CD8-positive, alpha-beta memory T cell (primary cell): ENCODE results near the gene TMBIM1. TPM values are rescaled to one million over a fixed set of nuclear protein-coding genes. Genes with fewer than 3 reads are reported as not detected.

Experiments
- CTCF ChIA-PET: fragments of 350-600 bp; sonication (Branson Sonifier 250); formaldehyde crosslinking; loops from one replicate; lab custom pipeline; 2021; ENCODE audit warnings: antibody characterized with exemption; lab: Charles Lee
- POLR2A ChIA-PET: fragments of 350-600 bp; sonication (Branson Sonifier 250); formaldehyde crosslinking; loops from one replicate; lab custom pipeline; 2021; ENCODE audit warnings: antibody characterized with exemption; lab: Charles Lee
- DNase-seq, 5 donors: peaks; one replicate each; pipeline versions ENCODE4 v3.0.0 to v3.0.0-alpha.2; 2020 to 2022; ENCODE audit warnings: mixed read lengths in 1 of 5
- H3K27ac ChIP-seq: one replicate; pipeline ENCODE4 v1.7.0; 2013; ENCODE audit warnings: low read depth, mild to moderate bottlenecking, low read length, moderate library complexity
- H3K27me3 ChIP-seq: 2 replicates; pipeline ENCODE4 v1.7.0; 2013; ENCODE audit warnings: low read length, mild to moderate bottlenecking; ENCODE audit not compliant: insufficient read depth, poor library complexity, severe bottlenecking
- H3K36me3 ChIP-seq: 2 replicates; pipeline ENCODE4 v1.7.0; 2013; ENCODE audit warnings: mild to moderate bottlenecking, low read length, moderate library complexity; ENCODE audit not compliant: insufficient read depth
- H3K4me1 ChIP-seq: 2 replicates; pipeline ENCODE4 v1.7.0; 2013; ENCODE audit warnings: mild to moderate bottlenecking, low read length, moderate library complexity; ENCODE audit not compliant: insufficient read depth
- H3K4me3 ChIP-seq: 2 replicates; pipeline ENCODE4 v1.7.0; 2013; ENCODE audit warnings: mild to moderate bottlenecking, low read length
- H3K9me3 ChIP-seq: 2 replicates; pipeline ENCODE4 v1.7.0; 2013; ENCODE audit warnings: mild to moderate bottlenecking, low read length
- H3K27ac Mint-ChIP-seq, 8 donors: one replicate each; pipeline ENCODE4 v1.8.0; 2020 to 2021; ENCODE audit warnings: mixed read lengths in 8 of 8, mild to moderate bottlenecking in 6 of 8, inconsistent platforms in 3 of 8, moderate library complexity in 3 of 8
- H3K27me3 Mint-ChIP-seq, 2 donors: one replicate each; pipeline ENCODE4 v1.8.0; 2020 to 2021; ENCODE audit warnings: mixed read lengths in 2 of 2, mild to moderate bottlenecking in 1 of 2, moderate library complexity in 1 of 2
- H3K36me3 Mint-ChIP-seq, 3 donors: one replicate each; pipeline ENCODE4 v1.8.0; 2020 to 2021; ENCODE audit warnings: mixed read lengths in 3 of 3, inconsistent platforms in 1 of 3, mild to moderate bottlenecking in 1 of 3
- H3K4me1 Mint-ChIP-seq, 3 donors: one replicate each; pipeline ENCODE4 v1.8.0; 2020 to 2021; ENCODE audit warnings: mixed read lengths in 3 of 3, inconsistent platforms in 1 of 3, mild to moderate bottlenecking in 1 of 3
- H3K4me3 Mint-ChIP-seq, 7 donors: one replicate each; pipeline ENCODE4 v1.8.0; 2020 to 2021; ENCODE audit warnings: mixed read lengths in 7 of 7, mild to moderate bottlenecking in 6 of 7, moderate library complexity in 4 of 7, inconsistent platforms in 2 of 7
- H3K9me3 Mint-ChIP-seq, 5 donors: one replicate each; pipeline ENCODE4 v1.8.0; 2020 to 2022; ENCODE audit warnings: mixed read lengths in 5 of 5, mild to moderate bottlenecking in 3 of 5, moderate library complexity in 2 of 5, inconsistent platforms in 1 of 5
- polyA plus RNA-seq: library from polyadenylated mRNA; unstranded; fragments of 300-500 nt; fragmentation: Illumina TruSeq; gene quantifications from one replicate; pipeline ENCODE4 v1.2.3, GENCODE V29; 2021
- total RNA-seq, 2 experiments: library from RNA; stranded (reverse); gene quantifications; one replicate each; pipeline ENCODE4 v1.2.3, GENCODE V29; 2021

The TMBIM1 gene
- total and polyA plus RNA-seq, 3 experiments from 2014 or later: 82.3 to 149 (median 92.3) TPM

GRCh38 chr2:218267259-218267658, 25.0 kb downstream of the TMBIM1 start:
- Histone ChIP-seq H3K4me3 (no peak overlapping the region), H3K9me3 (no peaks in the 10 kb centered on the region), H3K27ac (no peak overlapping the region), H3K4me1 (peaks cover 23% of the 10 kb centered on the region), H3K27me3 (no peaks in the 10 kb centered on the region), H3K36me3 (peaks cover 25% of the 10 kb centered on the region)
- peak overlapping the region in 5 of 7 donors; percentile 21 to 83 (median 41) for H3K4me3 Mint-ChIP-seq
- ChIA-PET CTCF (interaction anchor here (1.2 to 1.4 kb wide), 2 partner anchors 13 to 82 kb away, joined by 3 to 5 read pairs; no protein-coding TSS in a partner anchor), POLR2A (no interaction called here)
- no peaks in the 10 kb centered on the region for H3K9me3 Mint-ChIP-seq
- H3K36me3 Mint-ChIP-seq: peaks cover 0 to 71% (median 4%) of the 10 kb centered on the region in 3 donors
- peaks cover 40 to 57% (median 49%) of the 10 kb centered on the region in 3 donors for H3K4me1 Mint-ChIP-seq
- no peaks in the 10 kb centered on the region for H3K27me3 Mint-ChIP-seq
- H3K27ac Mint-ChIP-seq: peak overlapping the region in 6 of 8 donors; percentile 29 to 90 (median 64)
- no peak for DNase-seq

GRCh38 chr2:218266316-218266979, 25.9 kb downstream of the TMBIM1 start:
- H3K27me3 Mint-ChIP-seq: no peaks in the 10 kb centered on the region
- Histone ChIP-seq H3K27me3 (no peaks in the 10 kb centered on the region), H3K4me1 (peaks cover 15% of the 10 kb centered on the region), H3K9me3 (no peaks in the 10 kb centered on the region), H3K27ac (no peak overlapping the region), H3K4me3 (no peak overlapping the region), H3K36me3 (peaks cover 25% of the 10 kb centered on the region)
- H3K4me1 Mint-ChIP-seq: peaks cover 32 to 50% (median 41%) of the 10 kb centered on the region in 3 donors
- H3K9me3 Mint-ChIP-seq: no peaks in the 10 kb centered on the region
- DNase-seq: no peak
- CTCF ChIA-PET: interaction anchor here (1.2 to 1.4 kb wide), 3 partner anchors 9 to 81 kb away, joined by 3 to 6 read pairs (median 5); no protein-coding TSS in a partner anchor
- H3K27ac Mint-ChIP-seq: peak overlapping the region in 2 of 8 donors; percentile 7 to 66
- peak overlapping the region in 1 of 7 donors; percentile 83 for H3K4me3 Mint-ChIP-seq
- POLR2A ChIA-PET: no interaction called here
- H3K36me3 Mint-ChIP-seq: peaks cover 0 to 65% (median 4%) of the 10 kb centered on the region in 3 donors

GRCh38 chr2:218265626-218266025, 26.7 kb downstream of the TMBIM1 start:
- POLR2A ChIA-PET: no interaction called here
- Mint-ChIP-seq H3K4me3 (peak overlapping the region in 1 of 7 donors; percentile 73), H3K27me3 (no peaks in the 10 kb centered on the region), H3K36me3 (peaks cover 0 to 65% (median 4%) of the 10 kb centered on the region in 3 donors), H3K9me3 (no peaks in the 10 kb centered on the region), H3K4me1 (peaks cover 25 to 45% (median 33%) of the 10 kb centered on the region in 3 donors), H3K27ac (peak overlapping the region in 2 of 8 donors; percentile 48 to 70)
- no peak overlapping the region for H3K27ac ChIP-seq
- H3K4me3 ChIP-seq: no peak overlapping the region
- peaks cover 7% of the 10 kb centered on the region for H3K4me1 ChIP-seq
- no peak for DNase-seq
- no peaks in the 10 kb centered on the region for H3K27me3 ChIP-seq
- CTCF ChIA-PET: interaction anchor here (1.3 to 1.4 kb wide), 2 partner anchors 8 to 80 kb away, joined by 5 to 6 read pairs; no protein-coding TSS in a partner anchor
- H3K36me3 ChIP-seq: peaks cover 25% of the 10 kb centered on the region
- H3K9me3 ChIP-seq: no peaks in the 10 kb centered on the region

- CTCF ChIA-PET: no interaction called here
- H3K9me3 ChIP-seq: no peaks in the 10 kb centered on the region
- peaks cover 6% of the 10 kb centered on the region for H3K4me1 ChIP-seq
- Mint-ChIP-seq H3K27ac (peak overlapping the region in 3 of 8 donors; percentile 12 to 70 (median 48)), H3K36me3 (peaks cover 0 to 60% (median 4%) of the 10 kb centered on the region in 3 donors), H3K4me3 (peak overlapping the region in 1 of 7 donors; percentile 13), H3K27me3 (no peaks in the 10 kb centered on the region), H3K9me3 (no peaks in the 10 kb centered on the region), H3K4me1 (peaks cover 21 to 40% (median 29%) of the 10 kb centered on the region in 3 donors)
- DNase-seq: no peak
- no peak overlapping the region for H3K4me3 ChIP-seq
- no peaks in the 10 kb centered on the region for H3K27me3 ChIP-seq
- H3K36me3 ChIP-seq: peaks cover 25% of the 10 kb centered on the region
- no peak overlapping the region for H3K27ac ChIP-seq
- POLR2A ChIA-PET: interaction anchor here (0.7 kb wide), 1 partner anchor 8 kb away, joined by 3 read pairs; no protein-coding TSS in a partner anchor
Observed at GRCh38 chr2:218264773-218265561, 27.3 kb downstream of the TMBIM1 start.

GRCh38 chr2:218263817-218264641, 28.3 kb downstream of the TMBIM1 start:
- Histone ChIP-seq H3K4me3 (no peak overlapping the region), H3K4me1 (peaks cover 2% of the 10 kb centered on the region), H3K27me3 (no peaks in the 10 kb centered on the region), H3K9me3 (no peaks in the 10 kb centered on the region), H3K36me3 (peaks cover 25% of the 10 kb centered on the region), H3K27ac (no peak overlapping the region)
- peak overlapping the region in 1 of 7 donors; percentile 24 for H3K4me3 Mint-ChIP-seq
- H3K9me3 Mint-ChIP-seq: no peaks in the 10 kb centered on the region
- H3K36me3 Mint-ChIP-seq: peaks cover 0 to 51% (median 4%) of the 10 kb centered on the region in 3 donors
- DNase-seq: peak in 1 of 5 donors; percentile 45
- H3K4me1 Mint-ChIP-seq: peaks cover 17 to 38% (median 22%) of the 10 kb centered on the region in 3 donors
- ChIA-PET POLR2A (no interaction called here), CTCF (no interaction called here)
- H3K27ac Mint-ChIP-seq: peak overlapping the region in 4 of 8 donors; percentile 5 to 50 (median 31)
- no peaks in the 10 kb centered on the region for H3K27me3 Mint-ChIP-seq

GRCh38 chr2:218262631-218263586, 29.4 kb downstream of the TMBIM1 start:
- peaks cover 0 to 50% (median 4%) of the 10 kb centered on the region in 3 donors for H3K36me3 Mint-ChIP-seq
- peak overlapping the region in 1 of 8 donors; percentile 74 for H3K27ac Mint-ChIP-seq
- POLR2A ChIA-PET: no interaction called here

More at GRCh38 chr2:218262631-218263586, 29.4 kb downstream of the TMBIM1 start:
- DNase-seq: no peak
- no peaks in the 10 kb centered on the region for H3K27me3 ChIP-seq
- no peak overlapping the region for H3K4me3 ChIP-seq
- H3K9me3 ChIP-seq: no peaks in the 10 kb centered on the region
- H3K4me1 ChIP-seq: peaks cover under 1% of the 10 kb centered on the region
- Mint-ChIP-seq H3K4me1 (peaks cover 17 to 38% (median 20%) of the 10 kb centered on the region in 3 donors), H3K4me3 (no peak overlapping the region), H3K9me3 (no peaks in the 10 kb centered on the region), H3K27me3 (no peaks in the 10 kb centered on the region)
- H3K27ac ChIP-seq: no peak overlapping the region
- CTCF ChIA-PET: no interaction called here
- H3K36me3 ChIP-seq: peaks cover 25% of the 10 kb centered on the region
